BLaER1 treated with 17β-estradiol and CSF1 and Interleukin-3, amounts not matched to agents 10 nM and 100 nM (cell line): Measurements from ENCODE around the gene SLC36A2.
"Not testable (repeated sequence)": the region's sequence is repeated elsewhere in the genome, so short reads cannot be mapped to it uniquely, and the experiment has no call there.

ENCODE experiments used
- H3K27ac ChIP-seq, 11 experiments: shearing (Covaris generic); formaldehyde crosslinking; 2 replicates each; pipeline ENCODE4 v1.8.1; 2022
- H3K27me3 ChIP-seq, 11 experiments: shearing (Covaris generic); formaldehyde crosslinking; 2 replicates each; pipeline ENCODE4 v1.8.1; 2022
- H3K36me3 ChIP-seq, 11 experiments: shearing (Covaris generic); formaldehyde crosslinking; 2 replicates each; pipeline ENCODE4 v1.8.1; 2022
- H3K4me1 ChIP-seq, 10 experiments: shearing (Covaris generic); formaldehyde crosslinking; 2 replicates each; pipeline ENCODE4 v1.8.1; 2022
- H3K4me2 ChIP-seq, 11 experiments: shearing (Covaris generic); formaldehyde crosslinking; 2 replicates each; pipeline ENCODE4 v1.8.1; 2022
- H3K4me3 ChIP-seq, 10 experiments: shearing (Covaris generic); formaldehyde crosslinking; 2 replicates each; pipeline ENCODE4 v1.8.1; 2022
- H3K9ac ChIP-seq, 11 experiments: shearing (Covaris generic); formaldehyde crosslinking; 2 replicates each; pipeline ENCODE4 v1.8.1; 2022
- H3K9me3 ChIP-seq, 11 experiments: shearing (Covaris generic); formaldehyde crosslinking; replicated peaks in 1 of 11; 2 replicates each; pipeline ENCODE4 v1.8.1; 2022
- H4K20me1 ChIP-seq, 11 experiments: shearing (Covaris generic); formaldehyde crosslinking; 2 replicates each; pipeline ENCODE4 v1.8.1; 2022
- Cebpa-rat ChIP-seq, 11 experiments: shearing (Covaris generic); IDR thresholded peaks; 2 replicates each; pipeline ENCODE4 v1.8.1; 2022

Gene SLC36A2

DNA sequence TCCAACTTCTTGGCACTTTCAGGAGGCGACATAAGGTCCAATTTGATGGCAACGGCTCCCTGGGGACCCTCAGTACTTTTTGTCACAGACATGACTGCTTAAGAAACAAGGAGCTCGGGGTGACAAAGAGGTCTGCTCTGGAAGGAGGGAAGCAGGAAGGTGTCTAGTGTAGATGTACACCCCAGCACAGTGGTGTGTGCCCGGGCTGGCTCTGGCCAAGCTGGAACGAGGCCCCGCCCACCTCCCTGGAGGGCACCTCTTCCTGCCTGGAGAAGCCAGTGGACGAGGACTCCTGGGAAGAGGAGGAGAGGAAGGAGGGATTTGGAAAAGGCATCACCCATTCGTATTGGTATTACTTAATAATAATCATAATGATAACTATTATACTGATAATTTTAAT lies at the start of gene SLC36A2:
Gene SLC36A2, minus strand, starts transcription at position 191 of the 400 bp plus-strand sequence. Its CDS starts 99 bp downstream, at position 92.
- peaks cover 0 to 5% (median 0%) of the 10 kb centered on the region in 11 experiments; a peak in 1 of 22 replicates for H3K9me3 ChIP-seq
- H4K20me1 ChIP-seq = no peaks in the 10 kb centered on the region
- no peak within 1 kb of the TSS for H3K4me3 ChIP-seq
- no peaks in the 10 kb centered on the region for H3K27me3 ChIP-seq
- H3K36me3 ChIP-seq = no peaks in the 10 kb centered on the region
- no peak within 1 kb of the TSS for H3K9ac ChIP-seq
- no peak for TF ChIP-seq Cebpa-rat (IDR thresholded peaks at IDR 0.05)
- H3K4me2 ChIP-seq = no peak within 1 kb of the TSS
- no peak within 1 kb of the TSS for H3K27ac ChIP-seq
- peaks cover 7 to 19% (median 14%) of the 10 kb centered on the region in 10 experiments; a peak in 16 of 20 replicates for H3K4me1 ChIP-seq

- H3K4me3 ChIP-seq = no peak overlapping the region
- peaks cover 0 to 4% (median 0%) of the 10 kb centered on the region in 11 experiments; a peak in 1 of 22 replicates for H3K9me3 ChIP-seq
- H3K36me3 ChIP-seq = no peaks in the 10 kb centered on the region
- H3K4me2 ChIP-seq = no peak overlapping the region
- no peak overlapping the region for H3K9ac ChIP-seq
- no peak overlapping the region for H3K27ac ChIP-seq
- H3K27me3 ChIP-seq = no peaks in the 10 kb centered on the region
- H4K20me1 ChIP-seq = no peaks in the 10 kb centered on the region
- TF ChIP-seq Cebpa-rat (IDR thresholded peaks at IDR 0.05) = no peak
- H3K4me1 ChIP-seq = no peaks in the 10 kb centered on the region
Observed at GRCh38 chr5:151388960-151389359, 41.6 kb upstream of the SLC36A2 start.

DNA sequence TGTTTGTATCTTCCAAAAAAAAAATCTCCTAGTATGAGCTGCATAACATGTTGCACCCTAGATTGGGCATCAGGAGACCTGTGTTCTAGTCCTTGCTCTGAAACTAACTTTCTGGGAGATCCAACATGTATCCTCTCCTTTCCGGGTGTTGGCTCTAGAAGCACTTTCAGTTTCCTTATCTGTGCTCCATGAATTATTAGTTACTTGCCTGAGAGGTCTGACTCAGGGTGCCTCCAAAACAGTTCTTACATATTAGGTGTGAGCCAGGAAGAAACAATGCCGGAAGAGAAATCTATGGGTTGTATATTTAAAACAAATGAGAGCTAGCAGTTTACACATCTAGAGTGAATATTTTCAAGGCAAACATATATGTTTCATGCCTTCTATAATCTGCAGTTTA lies 36.7 kb upstream of the SLC36A2 start:
- H3K27ac ChIP-seq = no peak overlapping the region
- H4K20me1 ChIP-seq = no peaks in the 10 kb centered on the region
- no peak overlapping the region for H3K9ac ChIP-seq
- no peak for TF ChIP-seq Cebpa-rat (IDR thresholded peaks at IDR 0.05)
- no peak overlapping the region for H3K4me2 ChIP-seq
- no peaks in the 10 kb centered on the region for H3K4me1 ChIP-seq
- no peaks in the 10 kb centered on the region for H3K27me3 ChIP-seq
- peaks cover 0 to 5% (median 0%) of the 10 kb centered on the region in 11 experiments; a peak in 3 of 22 replicates for H3K9me3 ChIP-seq
- H3K4me3 ChIP-seq = no peak overlapping the region
- no peaks in the 10 kb centered on the region for H3K36me3 ChIP-seq

GRCh38 chr5:151383011-151383410 lies 35.7 kb upstream of the SLC36A2 start:
- Histone ChIP-seq H4K20me1 (no peaks in the 10 kb centered on the region), H3K4me2 (no peak overlapping the region), H3K36me3 (no peaks in the 10 kb centered on the region), H3K9me3 (peaks cover 0 to 16% (median 10%) of the 10 kb centered on the region in 11 experiments; a peak in 9 of 22 replicates), H3K27me3 (no peaks in the 10 kb centered on the region), H3K4me1 (no peaks in the 10 kb centered on the region), H3K4me3 (no peak overlapping the region), H3K9ac (no peak overlapping the region), H3K27ac (no peak overlapping the region)
- no peak for TF ChIP-seq Cebpa-rat (IDR thresholded peaks at IDR 0.05)

DNA sequence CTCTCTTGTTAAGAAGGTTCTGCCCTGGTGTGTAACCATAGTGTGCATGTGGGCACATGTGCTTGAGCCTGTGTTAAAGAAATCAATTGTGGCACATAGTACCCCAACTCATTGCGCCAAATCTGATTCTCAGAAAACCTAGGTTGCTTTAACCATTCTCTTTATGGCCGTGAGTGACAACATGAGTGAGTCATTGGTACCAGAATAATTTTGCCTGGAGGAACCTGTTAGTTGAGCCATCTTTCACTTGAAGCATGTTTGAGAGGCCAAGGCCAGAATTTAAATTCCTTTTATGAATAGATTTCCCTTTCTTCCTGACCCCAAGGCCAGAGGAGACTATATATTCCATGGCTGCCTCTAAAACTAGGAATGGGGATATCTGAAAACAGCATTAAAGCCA lies 35.2 kb upstream of the SLC36A2 start:
- no peaks in the 10 kb centered on the region for H3K36me3 ChIP-seq
- H3K27ac ChIP-seq = no peak overlapping the region
- H3K4me3 ChIP-seq = no peak overlapping the region
- H3K4me2 ChIP-seq = no peak overlapping the region
- no peaks in the 10 kb centered on the region for H3K27me3 ChIP-seq
- H3K9me3 ChIP-seq = peaks cover 0 to 20% (median 12%) of the 10 kb centered on the region in 11 experiments; a peak in 9 of 22 replicates
- no peak overlapping the region for H3K9ac ChIP-seq
- no peaks in the 10 kb centered on the region for H3K4me1 ChIP-seq
- no peak for TF ChIP-seq Cebpa-rat (IDR thresholded peaks at IDR 0.05)
- H4K20me1 ChIP-seq = no peaks in the 10 kb centered on the region

GRCh38 chr5:151381899-151382298 lies 34.5 kb upstream of the SLC36A2 start:
- no peaks in the 10 kb centered on the region for H3K27me3 ChIP-seq
- no peaks in the 10 kb centered on the region for H4K20me1 ChIP-seq
- H3K27ac ChIP-seq = no peak overlapping the region
- no peak overlapping the region for H3K4me3 ChIP-seq
- TF ChIP-seq Cebpa-rat (IDR thresholded peaks at IDR 0.05) = no peak
- no peaks in the 10 kb centered on the region for H3K36me3 ChIP-seq
- H3K4me2 ChIP-seq = no peak overlapping the region
- H3K9me3 ChIP-seq = peaks cover 0 to 22% (median 13%) of the 10 kb centered on the region in 11 experiments; a peak in 11 of 22 replicates
- H3K9ac ChIP-seq = no peak overlapping the region
- no peaks in the 10 kb centered on the region for H3K4me1 ChIP-seq

GRCh38 chr5:151378616-151379015 lies 31.3 kb upstream of the SLC36A2 start:
- Histone ChIP-seq H3K27me3 (no peaks in the 10 kb centered on the region), H3K4me2 (no peak overlapping the region), H3K36me3 (no peaks in the 10 kb centered on the region), H3K9me3 (peaks cover 4 to 30% (median 21%) of the 10 kb centered on the region in 11 experiments; a peak in 17 of 22 replicates), H3K4me1 (no peaks in the 10 kb centered on the region), H3K27ac (no peak overlapping the region), H4K20me1 (no peaks in the 10 kb centered on the region), H3K4me3 (no peak overlapping the region), H3K9ac (no peak overlapping the region)
- TF ChIP-seq Cebpa-rat (IDR thresholded peaks at IDR 0.05) = no peak

DNA sequence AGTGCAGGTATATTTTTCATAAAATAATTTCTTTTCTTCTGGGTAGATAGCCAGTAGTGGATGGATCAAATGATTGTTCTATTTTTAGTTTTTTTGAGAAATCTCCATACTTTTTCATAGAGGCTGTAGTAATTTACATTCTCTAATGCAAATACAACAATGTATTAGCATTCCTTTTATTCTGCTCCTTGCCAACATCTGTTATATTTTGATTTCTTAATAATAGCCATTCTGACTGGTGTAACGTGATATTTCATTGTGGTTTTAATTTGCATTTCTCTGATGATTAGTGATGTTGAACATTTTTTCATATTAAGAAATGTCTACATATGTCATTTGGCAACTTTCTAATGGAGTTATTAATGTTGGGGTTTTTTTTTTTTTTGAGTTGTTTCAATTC lies 27.2 kb upstream of the SLC36A2 start:
- H3K4me3 ChIP-seq = no peak overlapping the region
- no peaks in the 10 kb centered on the region for H3K4me1 ChIP-seq
- H3K36me3 ChIP-seq = no peaks in the 10 kb centered on the region
- H4K20me1 ChIP-seq = no peaks in the 10 kb centered on the region
- H3K27ac ChIP-seq = no peak overlapping the region
- no peaks in the 10 kb centered on the region for H3K27me3 ChIP-seq
- no peak overlapping the region for H3K9ac ChIP-seq
- no peak overlapping the region for H3K4me2 ChIP-seq
- peaks cover 5 to 35% (median 24%) of the 10 kb centered on the region in 11 experiments; a peak in 20 of 22 replicates for H3K9me3 ChIP-seq
- no peak for TF ChIP-seq Cebpa-rat (IDR thresholded peaks at IDR 0.05)

DNA sequence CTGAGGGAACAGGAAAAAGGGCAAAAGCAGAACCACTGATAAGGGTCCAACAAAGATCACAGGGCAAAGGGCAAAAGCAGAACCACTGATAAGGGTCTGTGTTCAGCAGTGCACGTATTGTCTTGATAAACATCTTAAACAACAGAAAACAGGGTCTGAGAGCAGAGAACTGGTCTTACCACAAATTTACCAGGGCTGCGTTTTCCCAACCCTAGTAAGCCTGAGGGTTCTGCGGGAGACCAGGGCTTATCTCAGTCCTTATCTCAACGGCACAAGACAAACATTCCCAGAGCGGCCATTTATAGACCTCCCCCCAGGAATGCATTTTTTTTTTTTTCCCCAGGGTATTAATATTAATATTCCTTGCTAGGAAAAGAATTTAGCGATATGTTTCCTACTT lies 19.7 kb upstream of the SLC36A2 start:
- not testable (repeated sequence) for H3K4me3 ChIP-seq, H4K20me1 ChIP-seq, H3K4me2 ChIP-seq, H3K27me3 ChIP-seq, H3K4me1 ChIP-seq, H3K9ac ChIP-seq, H3K27ac ChIP-seq, H3K36me3 ChIP-seq
- H3K9me3 ChIP-seq = peaks cover 70 to 78% (median 74%) of the 10 kb centered on the region in 11 experiments

GRCh38 chr5:151363673-151364072 lies 16.3 kb upstream of the SLC36A2 start:
- no peaks in the 10 kb centered on the region for H3K27me3 ChIP-seq
- H3K4me3 ChIP-seq = no peak overlapping the region
- TF ChIP-seq Cebpa-rat (IDR thresholded peaks at IDR 0.05) = no peak
- H3K9me3 ChIP-seq = peaks cover 66 to 82% (median 73%) of the 10 kb centered on the region in 11 experiments
- H3K4me1 ChIP-seq = no peaks in the 10 kb centered on the region
- peaks cover 0 to 3% (median 0%) of the 10 kb centered on the region in 11 experiments; a peak in 3 of 22 replicates for H3K36me3 ChIP-seq
- no peak overlapping the region for H3K4me2 ChIP-seq
- H3K9ac ChIP-seq = no peak overlapping the region
- H4K20me1 ChIP-seq = no peaks in the 10 kb centered on the region
- H3K27ac ChIP-seq = no peak overlapping the region
